ENCODE data around the gene AATF.

Gene AATF

DNA sequence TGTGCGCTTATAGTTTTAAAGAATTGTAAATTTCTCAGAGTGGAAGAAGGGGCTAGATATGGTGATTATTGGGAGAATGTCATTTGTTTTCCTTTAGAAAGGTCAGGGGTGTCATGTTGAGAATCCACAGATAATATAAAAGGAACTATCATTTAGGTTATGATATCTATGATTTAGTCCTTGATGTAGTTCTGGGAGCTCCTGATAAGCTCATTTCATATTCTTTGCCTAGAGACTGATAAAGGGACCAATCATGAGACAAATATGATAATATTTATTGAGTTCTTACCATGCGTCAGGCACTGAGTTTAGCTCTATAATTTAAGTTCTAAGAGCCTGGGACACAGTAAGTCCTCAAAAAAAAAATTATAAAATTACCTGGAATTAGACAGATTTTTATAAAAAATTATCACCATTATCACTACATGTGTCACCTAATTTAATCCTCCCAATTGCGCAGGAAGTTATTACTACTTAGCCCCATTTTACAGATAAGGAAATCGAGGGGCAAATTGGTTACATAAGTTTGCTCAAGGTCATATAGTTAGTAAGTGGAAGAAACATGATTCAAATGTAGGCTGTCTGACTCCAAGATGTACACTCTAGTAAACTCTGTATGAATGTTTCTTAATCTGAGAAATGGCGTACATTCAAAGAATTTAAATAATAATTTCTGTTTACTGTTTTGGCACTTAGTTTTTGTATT is 2.5 kb downstream of the AATF start:
- H3K27ac ChIP-seq, result no peak overlapping the region
- TF ChIP-seq, protein P1, sequence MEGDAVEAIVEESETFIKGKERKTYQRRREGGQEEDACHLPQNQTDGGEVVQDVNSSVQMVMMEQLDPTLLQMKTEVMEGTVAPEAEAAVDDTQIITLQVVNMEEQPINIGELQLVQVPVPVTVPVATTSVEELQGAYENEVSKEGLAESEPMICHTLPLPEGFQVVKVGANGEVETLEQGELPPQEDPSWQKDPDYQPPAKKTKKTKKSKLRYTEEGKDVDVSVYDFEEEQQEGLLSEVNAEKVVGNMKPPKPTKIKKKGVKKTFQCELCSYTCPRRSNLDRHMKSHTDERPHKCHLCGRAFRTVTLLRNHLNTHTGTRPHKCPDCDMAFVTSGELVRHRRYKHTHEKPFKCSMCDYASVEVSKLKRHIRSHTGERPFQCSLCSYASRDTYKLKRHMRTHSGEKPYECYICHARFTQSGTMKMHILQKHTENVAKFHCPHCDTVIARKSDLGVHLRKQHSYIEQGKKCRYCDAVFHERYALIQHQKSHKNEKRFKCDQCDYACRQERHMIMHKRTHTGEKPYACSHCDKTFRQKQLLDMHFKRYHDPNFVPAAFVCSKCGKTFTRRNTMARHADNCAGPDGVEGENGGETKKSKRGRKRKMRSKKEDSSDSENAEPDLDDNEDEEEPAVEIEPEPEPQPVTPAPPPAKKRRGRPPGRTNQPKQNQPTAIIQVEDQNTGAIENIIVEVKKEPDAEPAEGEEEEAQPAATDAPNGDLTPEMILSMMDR (conservative IDR thresholded peaks at IDR 0.05), result no peak

DNA sequence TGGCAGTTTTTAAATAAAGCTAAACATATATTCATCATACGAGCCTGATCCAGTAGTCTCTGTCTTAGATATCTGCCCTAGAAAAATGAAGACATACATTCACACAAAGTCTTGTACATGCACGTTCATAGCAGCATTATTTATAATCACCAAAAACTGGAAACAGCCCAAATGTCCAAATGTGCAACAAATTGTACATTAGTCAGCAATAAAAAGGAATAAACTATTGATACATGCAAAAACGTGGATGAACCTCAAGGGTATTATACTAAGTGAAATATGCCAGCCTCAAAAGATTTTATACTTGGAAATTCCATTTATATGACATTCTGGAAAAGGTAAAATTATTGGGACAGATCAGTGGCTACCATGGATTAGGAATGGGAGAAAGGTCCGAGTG is 22.8 kb downstream of the AATF start:
- H3K27ac ChIP-seq, result no peak overlapping the region
- TF ChIP-seq, protein P1 (conservative IDR thresholded peaks at IDR 0.05), result no peak

DNA sequence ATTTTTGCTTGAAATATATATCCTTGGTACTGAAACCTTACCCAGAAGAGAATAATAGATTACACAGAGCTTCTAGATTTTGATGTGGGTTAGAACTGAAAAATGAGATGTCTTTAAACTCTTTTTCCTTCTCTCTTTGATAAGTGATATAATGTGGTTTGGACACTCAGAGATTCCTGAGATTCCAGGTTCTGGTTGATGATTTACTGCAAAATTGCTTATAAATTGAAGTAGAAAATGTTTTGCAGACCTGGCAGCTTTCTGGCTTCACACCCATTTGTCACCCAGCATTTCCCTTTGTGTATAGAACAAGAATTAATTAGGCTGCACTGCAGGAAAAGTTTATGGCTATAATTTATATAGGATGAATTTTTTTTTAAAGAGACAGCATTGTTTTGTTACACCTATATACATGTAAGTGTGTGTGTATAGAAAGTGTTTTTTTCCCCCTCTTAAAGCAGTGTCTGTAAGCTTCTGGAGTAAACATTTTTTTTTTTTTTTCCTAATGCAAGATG is 23.5 kb downstream of the AATF start:
- TF ChIP-seq, protein P1 (conservative IDR thresholded peaks at IDR 0.05), result no peak
- H3K27ac ChIP-seq, result no peak overlapping the region

DNA sequence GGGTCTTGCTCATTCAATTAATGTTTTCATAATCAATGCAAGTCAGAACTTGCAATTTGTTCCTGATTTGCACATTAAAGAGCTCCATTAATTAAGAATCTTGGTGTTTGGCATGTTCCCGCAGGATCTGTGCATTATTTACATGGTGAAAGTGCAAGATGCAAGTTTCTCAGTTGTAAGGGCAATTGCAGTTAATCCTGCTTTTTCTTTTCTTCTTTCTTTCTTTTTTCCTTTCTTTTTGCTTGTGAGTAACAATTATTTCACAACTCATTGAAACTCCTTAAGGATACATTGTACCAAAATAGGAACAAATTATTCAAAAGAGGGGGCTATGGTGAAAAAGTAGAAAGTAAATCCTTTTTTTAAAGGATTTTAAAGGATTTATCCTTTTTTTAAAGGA is 24.2 kb downstream of the AATF start:
- no peak overlapping the region for H3K27ac ChIP-seq
- TF ChIP-seq, protein P1 (conservative IDR thresholded peaks at IDR 0.05), result no peak

DNA sequence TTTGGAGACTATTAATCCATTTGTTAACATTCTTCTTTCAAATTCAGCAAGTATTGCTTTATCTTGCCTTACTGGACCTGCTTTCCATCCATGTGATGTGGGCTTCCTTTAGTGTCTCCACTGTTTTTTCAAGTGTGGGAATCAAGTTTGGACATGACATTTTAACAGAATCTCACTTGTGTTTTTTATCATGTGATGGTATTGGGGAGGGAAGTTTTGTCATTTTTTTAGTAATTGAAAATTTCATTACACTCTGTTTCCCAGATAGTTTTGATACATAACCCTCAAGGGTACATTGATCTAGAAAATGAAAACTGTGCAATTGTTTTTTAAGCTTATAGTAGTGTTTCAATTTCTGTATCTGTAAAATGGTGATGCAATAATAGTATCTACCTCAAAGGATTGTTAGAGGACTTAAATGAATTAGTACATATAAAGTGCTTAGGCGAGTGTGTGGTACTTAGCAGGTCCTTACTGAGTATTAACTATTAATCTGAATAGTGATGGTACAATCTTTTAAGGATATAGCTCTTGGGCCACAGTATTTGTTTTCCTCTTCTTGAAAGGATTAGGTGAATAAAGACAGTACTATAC is 27.3 kb downstream of the AATF start:
- H3K27ac ChIP-seq, result no peak overlapping the region
- TF ChIP-seq, protein P1 (conservative IDR thresholded peaks at IDR 0.05), result no peak

DNA sequence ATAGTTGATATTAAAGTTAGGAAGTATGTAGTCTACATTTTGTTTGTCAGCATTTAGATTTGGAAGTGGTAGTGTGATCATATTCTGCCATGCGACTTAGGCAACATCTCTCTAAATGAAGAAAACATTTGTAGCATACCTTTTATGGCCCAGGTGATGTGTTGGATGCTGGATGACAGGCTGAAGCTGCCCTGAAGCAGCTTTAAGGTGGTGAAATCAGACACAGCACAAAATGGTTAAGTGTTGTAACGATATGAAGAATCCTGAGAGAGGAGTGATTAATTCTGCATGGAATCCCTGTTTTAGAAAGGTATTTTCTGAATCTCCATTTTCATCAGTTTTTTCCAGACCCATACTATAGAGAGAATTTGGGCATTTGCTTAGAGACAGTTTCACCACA is 28.3 kb downstream of the AATF start:
- TF ChIP-seq, protein P1 (conservative IDR thresholded peaks at IDR 0.05), result no peak
- H3K27ac ChIP-seq, result no peak overlapping the region

DNA sequence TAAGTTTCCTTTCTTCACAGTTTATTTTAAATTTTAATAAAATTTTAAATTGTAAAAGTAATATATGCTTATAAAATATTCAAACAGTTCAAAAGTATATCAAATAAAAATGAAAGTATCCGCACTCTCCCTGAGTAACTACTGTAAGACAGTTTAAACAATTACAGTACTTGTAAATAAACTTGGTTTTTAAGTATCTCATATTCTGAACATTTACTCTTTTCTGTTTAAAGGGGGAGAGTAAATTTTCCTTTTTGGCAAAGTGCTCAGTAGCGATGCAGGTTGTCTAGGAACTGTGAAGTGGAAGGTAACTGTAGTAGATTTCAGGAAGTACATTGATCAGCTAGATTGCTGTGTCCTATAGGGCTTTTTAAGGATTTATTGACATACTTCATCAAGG is 28.8 kb downstream of the AATF start:
- no peak overlapping the region; the same call in 1 of the 2 replicates for H3K27ac ChIP-seq
- TF ChIP-seq, protein P1 (conservative IDR thresholded peaks at IDR 0.05), result no peak
